SH-SY5Y (cell line): ENCODE data around the gene PTPRK.

Experiments used
- GATA2 ChIP-seq: IDR thresholded peaks from 2 replicates; pipeline ENCODE4 v1.6.1; 2011; ENCODE audit warnings: mild to moderate bottlenecking, low read depth, low read length
- GATA3 ChIP-seq: IDR thresholded peaks from 2 replicates; pipeline ENCODE4 v1.6.1; 2011; ENCODE audit warnings: low read depth, mild to moderate bottlenecking, low read length, moderate library complexity

The PTPRK gene

DNA sequence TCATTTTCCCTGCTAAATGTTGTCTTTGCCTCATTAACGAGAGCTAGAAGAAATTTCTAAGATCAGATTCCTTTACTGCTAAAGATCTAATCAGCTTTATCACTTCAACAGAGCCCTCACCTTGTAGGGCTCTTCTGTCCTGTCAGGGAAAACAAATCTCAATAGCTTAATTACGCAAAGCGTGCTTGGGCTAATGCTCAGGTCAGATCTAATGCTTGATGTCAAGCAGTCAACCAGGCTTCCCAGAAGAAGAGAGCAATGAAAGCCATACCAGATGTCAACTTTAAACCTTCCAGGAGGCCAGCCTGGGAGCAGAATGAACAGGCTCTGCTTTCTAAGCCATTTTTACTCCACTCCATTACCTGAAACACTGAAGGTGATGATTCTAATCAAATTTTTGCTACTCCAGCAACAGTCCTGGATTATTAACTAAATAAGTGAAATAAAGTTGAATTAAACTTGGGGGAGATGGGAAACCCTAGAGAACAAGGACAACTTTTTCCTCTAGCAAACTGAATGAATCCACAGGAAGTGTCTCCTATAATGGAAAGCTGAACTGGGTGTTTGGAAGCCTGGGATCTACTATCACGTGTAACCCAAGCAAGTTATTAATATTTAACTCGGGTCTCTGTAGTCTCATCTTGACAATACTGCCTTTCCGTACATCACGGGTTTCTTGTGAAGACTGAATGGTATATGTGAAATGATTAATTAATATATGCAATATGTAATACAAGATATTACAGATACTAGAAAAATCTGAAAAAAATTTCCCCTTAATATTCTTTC lies 273.7 kb downstream of the PTPRK start:
- TF ChIP-seq GATA3 (no peak), GATA2 (no peak)

DNA sequence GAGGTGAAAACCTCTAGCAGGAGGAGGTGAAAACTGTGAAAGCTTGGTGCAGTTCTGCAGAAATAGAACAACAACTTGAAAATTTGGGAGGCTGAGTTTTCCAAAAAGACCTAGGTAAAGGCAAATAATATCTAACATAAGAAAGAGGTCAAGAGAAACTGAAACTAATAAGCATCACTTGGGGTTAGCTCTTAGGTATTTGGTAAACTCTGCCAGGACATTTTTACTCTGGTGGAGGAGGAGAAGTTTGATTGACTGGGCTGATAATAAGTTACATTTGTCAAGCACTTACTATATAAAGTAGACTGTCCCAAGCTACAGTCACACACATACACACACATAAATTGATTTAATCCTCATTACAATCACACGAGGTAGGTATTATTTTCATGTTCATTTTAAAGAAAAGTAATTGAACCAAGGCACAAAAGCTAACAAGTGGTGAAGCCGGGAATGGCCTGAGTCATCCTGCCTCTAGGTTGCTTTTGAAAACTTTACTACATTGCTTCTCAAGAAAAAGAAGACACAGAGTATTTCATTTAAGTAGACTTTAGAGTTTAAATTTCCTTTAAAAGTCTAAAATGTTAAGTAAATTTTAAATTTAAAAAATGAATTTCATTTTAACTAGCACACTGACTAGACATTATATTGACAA lies 275.5 kb downstream of the PTPRK start:
- TF ChIP-seq GATA3 (no peak), GATA2 (no peak)

DNA sequence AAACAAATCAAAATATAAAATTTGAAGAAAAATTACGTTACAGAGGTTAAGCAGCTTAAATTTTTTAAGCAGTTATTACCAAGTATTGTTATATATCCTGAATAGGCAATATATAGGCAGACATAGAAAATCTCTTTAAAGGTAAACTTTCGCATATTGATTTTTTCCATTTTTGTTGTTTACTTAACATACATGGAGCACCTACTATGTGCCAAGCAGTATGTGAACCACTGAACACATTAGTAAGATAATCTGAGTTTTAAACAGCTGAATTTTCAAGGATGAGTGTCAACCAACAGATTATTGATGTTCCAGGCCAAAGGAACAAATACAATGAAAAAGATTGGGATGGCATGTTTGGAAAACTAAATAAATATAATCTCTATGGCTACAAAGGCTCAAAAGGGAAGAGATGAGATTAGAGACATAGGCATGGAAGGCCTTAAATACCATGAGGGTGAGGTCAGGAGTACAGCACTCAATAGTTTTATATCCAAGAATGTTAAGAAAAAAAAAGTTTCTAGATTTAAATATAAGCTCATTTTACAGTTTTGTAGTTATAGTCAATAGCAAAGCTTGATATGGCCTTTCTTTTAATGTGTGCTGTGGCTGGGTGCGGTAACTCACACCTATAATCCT lies 277.5 kb downstream of the PTPRK start:
- no peak for TF ChIP-seq GATA3
- no peak for TF ChIP-seq GATA2

DNA sequence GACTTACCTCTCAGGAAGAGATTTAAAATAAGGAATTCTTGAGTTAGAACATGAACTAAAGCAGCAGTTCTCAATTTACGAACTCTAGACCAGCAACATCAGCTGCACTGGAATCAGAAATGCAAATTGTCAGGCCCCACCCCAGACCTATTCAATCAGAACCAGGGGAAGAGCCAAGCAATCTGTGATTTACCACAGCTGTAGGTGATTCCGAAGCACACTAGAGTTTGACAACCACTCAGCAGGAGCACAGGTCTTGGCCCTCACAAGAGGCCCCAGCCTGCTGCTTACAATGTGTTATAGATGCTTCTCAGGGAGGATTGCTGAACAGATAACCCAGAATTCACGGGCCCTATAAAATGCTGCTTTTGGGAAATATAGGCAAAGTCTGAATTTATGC lies 279.2 kb downstream of the PTPRK start:
- TF ChIP-seq GATA2, result no peak

DNA sequence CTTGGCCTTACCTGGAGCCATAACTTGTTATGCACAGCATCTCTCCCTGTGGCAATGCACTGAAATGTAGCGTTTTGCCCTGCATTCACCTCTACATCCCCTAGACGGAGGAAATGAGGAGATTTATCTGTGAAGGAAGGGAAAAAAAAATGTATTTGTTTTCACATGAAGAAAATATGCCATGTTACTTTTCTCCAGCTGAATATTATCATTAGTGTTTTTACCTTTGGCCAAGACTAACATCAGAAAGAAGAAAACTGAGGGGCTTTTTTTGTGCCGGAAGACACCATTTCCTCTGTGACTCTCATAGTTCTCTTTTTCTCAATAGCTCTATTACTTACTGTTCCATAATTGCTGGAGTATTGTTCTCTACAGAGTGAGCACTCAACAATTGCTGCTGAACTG lies 280.4 kb downstream of the PTPRK start:
- TF ChIP-seq GATA2, result no peak
- no peak for TF ChIP-seq GATA3

DNA sequence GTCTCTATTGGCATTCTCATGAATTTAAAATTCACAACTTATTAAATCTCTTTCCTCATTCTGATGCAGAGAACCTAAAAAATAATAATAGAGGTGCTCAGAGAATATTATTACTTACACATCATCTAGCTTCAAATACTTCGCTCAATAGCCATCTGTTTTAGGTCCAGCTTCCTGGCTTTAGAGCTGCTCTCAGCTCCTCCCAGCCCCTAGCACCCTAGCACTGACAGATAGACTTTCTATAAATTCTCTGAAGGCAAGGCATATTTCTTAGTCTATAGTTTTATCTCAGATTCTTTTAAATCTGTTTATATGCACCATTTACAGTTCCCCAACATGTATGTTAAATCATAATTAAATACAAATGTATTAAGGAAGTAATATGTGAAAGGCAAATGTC lies 281.3 kb downstream of the PTPRK start:
- no peak for TF ChIP-seq GATA3
- no peak for TF ChIP-seq GATA2

DNA sequence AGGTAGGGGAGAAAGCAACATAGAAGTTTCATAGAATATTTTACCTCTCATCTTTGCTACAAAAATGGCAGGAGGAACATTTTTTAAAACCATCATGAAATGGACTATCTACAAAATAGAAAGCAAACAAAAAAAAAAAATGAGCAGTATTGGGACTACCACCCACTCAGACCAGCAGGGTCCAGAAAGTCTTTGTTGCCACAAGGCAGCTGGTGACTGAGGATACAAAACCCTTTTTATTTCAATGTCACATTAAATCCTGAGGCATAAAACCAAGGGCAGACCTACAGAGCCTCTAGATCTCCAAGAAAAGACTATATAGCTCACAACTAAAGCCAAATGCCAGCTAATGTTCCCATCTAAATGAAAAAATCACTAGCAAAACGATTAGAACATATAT lies 282.2 kb downstream of the PTPRK start:
- TF ChIP-seq GATA2 (no peak), GATA3 (no peak)

DNA sequence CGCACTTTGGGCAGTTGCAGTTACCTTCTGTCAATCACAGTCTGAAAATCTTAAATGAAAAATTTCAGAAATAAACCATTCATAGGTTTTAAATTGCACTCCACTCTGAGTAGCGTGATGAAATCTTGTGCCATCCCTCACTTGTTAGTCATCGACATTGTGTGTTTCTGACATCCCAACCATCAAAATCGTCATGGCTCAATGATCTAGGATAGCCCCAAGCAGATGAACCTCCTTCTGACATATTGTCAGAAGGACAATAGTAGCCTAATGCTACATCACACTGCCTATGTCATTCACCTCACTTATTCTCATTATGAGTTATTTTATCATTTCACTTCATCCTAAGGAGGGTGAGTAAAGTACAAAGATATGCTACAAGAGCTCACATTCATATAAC lies 284.8 kb downstream of the PTPRK start:
- TF ChIP-seq GATA2 (no peak), GATA3 (no peak)

DNA sequence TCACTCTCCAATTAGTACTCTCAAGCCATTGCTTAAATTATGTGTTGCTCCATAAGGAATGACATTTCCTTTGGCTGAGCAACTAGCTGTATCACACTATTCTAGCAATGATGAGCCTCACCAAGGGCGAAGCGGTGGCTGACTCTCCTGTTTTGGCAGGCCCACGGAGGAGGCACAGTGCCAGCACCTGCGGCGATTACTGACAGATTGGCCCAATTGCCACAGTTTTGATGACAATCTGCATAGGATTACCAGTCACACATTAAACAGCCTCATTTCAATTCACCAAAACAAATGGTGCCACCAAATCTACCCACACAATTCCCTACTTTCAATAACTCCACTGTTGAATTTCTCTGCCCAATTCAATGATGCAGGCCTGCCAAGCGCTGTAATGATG lies 286.9 kb downstream of the PTPRK start:
- TF ChIP-seq GATA2 (no peak), GATA3 (no peak)

DNA sequence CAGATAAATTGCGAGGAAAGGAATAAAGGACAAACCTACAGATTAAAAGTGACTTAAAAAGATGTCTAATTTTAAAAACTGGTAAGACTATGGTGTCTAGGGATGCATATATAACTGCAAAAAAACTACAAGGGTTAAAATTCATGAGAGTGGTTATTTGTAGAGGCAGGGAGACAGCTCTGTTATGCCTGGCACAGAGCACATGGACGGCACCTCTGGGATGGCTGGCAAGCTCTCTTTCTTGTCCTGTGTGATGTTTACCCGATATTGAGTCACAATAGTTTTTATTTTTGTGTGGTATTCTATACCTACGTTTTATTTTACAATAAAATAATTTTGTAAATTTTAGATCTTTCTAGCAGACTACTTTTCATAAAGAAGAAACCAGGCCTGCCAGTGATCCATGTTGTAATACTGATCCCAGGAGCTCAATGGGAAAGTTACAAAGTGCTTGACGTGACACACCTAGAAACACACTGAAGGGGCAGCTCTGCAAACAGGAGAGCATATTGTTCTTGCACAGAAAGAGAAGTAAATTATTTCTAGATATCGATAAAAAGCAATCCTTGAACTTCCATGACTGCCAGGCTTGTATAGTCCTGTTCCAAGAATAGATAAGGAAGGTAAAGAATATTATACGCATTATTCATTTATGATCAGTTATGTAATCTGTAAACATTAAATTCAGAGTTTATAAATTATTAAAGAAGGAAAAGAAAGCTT lies 290.0 kb downstream of the PTPRK start:
- TF ChIP-seq GATA2 (no peak), GATA3 (no peak)

DNA sequence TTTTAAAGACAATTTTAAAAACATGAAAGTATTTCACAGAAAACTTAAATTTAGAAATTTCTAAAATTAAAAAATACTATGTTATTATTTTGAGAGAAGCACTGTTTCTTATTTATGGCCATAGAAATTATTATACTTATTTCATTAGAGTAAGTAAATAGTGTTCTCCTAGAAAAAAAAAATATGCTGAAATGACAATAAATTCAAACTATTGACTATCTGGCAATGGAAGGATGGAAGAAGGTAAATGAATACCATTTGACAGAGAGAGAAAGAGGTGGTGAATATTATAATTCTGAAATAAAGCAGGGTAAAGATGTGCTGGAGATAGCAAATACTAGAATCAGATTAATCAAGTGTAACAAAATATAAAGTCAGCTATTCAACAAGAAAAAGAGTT lies 294.8 kb downstream of the PTPRK start:
- TF ChIP-seq GATA3 (no peak), GATA2 (no peak)

DNA sequence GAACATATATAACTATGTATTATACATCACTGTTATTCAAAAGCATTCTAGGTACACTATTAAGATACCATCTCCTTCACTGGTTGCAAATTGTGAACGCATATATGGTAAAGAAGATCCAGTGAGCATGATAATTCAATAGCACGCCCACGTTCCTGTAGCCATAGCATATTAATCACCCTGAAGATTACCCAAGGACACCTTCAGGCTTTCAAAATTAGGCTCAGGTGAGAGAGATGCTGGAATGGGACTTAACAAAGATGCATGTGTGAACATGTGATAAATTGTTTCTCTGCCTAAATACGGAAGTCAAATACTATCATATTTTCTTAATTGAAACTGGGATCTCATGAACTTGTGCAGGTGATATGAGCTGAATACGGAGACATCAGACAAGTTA lies 303.5 kb downstream of the PTPRK start:
- no peak for TF ChIP-seq GATA3
- TF ChIP-seq GATA2, result no peak

DNA sequence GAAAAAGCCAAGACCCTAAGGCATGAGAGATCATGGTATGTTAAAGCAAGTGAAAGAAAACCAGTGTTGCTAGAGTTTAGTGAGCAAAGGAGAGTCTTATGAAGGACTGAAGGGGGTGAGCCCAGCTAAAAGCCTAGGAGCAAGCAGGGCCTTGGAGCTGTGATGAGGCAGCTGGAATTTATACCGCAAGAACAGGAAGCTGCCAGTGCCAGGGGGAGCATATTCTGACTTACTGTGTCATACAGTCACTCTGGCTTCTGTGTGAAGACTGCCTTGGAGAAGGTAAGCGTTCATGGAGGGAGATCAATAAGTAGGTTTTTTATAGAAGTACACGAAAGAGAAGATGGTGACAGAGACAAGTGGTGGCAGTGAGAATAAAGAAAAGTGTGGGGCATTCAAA lies 310.6 kb downstream of the PTPRK start:
- no peak for TF ChIP-seq GATA3
- no peak for TF ChIP-seq GATA2

DNA sequence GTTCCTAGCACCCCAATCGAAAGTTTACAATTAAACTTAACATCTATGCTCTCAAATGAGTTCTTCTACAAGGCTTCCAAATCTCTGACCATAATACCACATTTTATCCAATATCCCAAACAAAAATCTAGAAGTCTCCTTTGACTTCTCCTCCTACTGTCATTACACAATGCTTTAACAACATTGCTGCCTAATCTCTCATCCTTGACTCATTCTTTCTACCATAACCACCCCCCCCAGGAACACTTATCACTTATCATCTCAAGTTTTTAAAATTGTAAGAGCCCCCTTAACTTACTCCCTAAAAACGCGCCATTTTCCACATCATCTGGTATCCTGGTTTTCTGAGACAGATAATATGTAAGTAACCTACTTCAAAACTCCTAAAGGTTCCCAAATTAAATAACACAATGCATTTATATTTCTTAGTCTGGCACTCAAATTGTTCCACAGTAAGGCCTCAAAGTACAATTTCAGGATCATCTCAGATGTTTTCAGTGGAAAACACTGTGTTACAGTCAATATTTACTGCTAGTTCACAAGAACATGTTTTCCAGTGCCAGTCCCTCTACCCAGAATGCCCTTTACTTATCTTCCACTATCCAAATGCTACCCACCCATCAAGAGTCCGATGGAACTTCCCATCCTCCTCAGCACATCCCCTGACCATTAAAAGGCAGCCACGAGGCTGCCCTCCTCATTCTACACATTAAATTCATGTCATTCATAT lies 311.4 kb downstream of the PTPRK start:
- no peak for TF ChIP-seq GATA2

DNA sequence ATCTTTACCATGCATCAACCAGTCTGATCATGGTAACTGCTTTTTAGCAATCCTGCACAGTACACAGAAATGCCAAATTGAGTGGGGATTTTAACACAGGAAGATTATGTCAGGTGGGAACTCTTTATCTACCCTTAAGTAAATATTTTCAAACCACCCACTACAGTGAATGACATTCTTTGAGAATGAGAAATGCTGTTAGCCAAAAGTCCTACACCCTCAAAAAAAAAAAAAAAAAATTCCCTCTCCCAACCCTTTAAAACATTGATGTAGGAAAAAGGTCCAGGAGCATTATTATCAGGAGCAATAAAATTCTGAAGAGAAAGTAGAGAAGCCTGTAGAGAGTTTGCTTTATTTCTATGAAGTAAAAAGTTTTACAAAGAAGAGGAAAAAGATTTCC lies 312.3 kb downstream of the PTPRK start:
- TF ChIP-seq GATA2, result no peak
- no peak for TF ChIP-seq GATA3
